H9 (cell line): Measurements from ENCODE around the gene OGFOD3. TPM values are rescaled to one million over a fixed set of nuclear protein-coding genes. Genes with fewer than 3 reads are reported as not detected.

Experiments
- DNase-seq: peaks from one replicate; pipeline ENCODE4 v3.0.0-alpha.2; 2017
- H2AFZ ChIP-seq: one replicate; pipeline ENCODE4 v1.6.1; 2013; ENCODE audit warnings: mild to moderate bottlenecking, low read length, control low read depth, moderate library complexity
- H2AK5ac ChIP-seq: 2 replicates; pipeline ENCODE4 v1.6.1; 2013; ENCODE audit warnings: low read length, control low read depth, mixed read lengths; ENCODE audit not compliant: insufficient read length
- H2BK120ac ChIP-seq: one replicate; pipeline ENCODE4 v1.6.1; 2013; ENCODE audit warnings: low read depth, mild to moderate bottlenecking, low read length, control low read depth, inconsistent platforms; ENCODE audit not compliant: poor library complexity, severe bottlenecking
- H2BK12ac ChIP-seq: 2 replicates; pipeline ENCODE4 v1.6.1; 2013; ENCODE audit warnings: low read length, control low read depth, mixed read lengths, low read depth; ENCODE audit not compliant: insufficient read length
- H2BK15ac ChIP-seq: 2 replicates; pipeline ENCODE4 v1.6.1; 2013; ENCODE audit warnings: low read depth, low read length, control low read depth
- H2BK20ac ChIP-seq: one replicate; pipeline ENCODE4 v1.6.1; 2013; ENCODE audit warnings: low read depth, mild to moderate bottlenecking, low read length, control low read depth, inconsistent platforms; ENCODE audit not compliant: poor library complexity, severe bottlenecking
- H2BK5ac ChIP-seq: 2 replicates; pipeline ENCODE4 v1.6.1; 2013; ENCODE audit warnings: low read length, control low read depth, mixed read lengths; ENCODE audit not compliant: insufficient read length
- H3K14ac ChIP-seq: 2 replicates; pipeline ENCODE4 v1.6.1; 2013; ENCODE audit warnings: low read length, control low read depth; ENCODE audit not compliant: insufficient read depth
- H3K18ac ChIP-seq: 2 replicates; pipeline ENCODE4 v1.6.1; 2013; ENCODE audit warnings: low read depth, mild to moderate bottlenecking, mixed read lengths, low read length, control low read depth; ENCODE audit not compliant: insufficient read length
- H3K23ac ChIP-seq: 2 replicates; pipeline ENCODE4 v1.6.1; 2013; ENCODE audit warnings: low read length, control low read depth, mixed read lengths, low read depth; ENCODE audit not compliant: insufficient read length
- H3K23me2 ChIP-seq: 2 replicates; pipeline ENCODE4 v1.6.1; 2013; ENCODE audit warnings: low read depth, mild to moderate bottlenecking, mixed read lengths, low read length, control low read depth; ENCODE audit not compliant: insufficient read length, poor library complexity, severe bottlenecking
- H3K27ac ChIP-seq: 2 replicates; pipeline ENCODE4 v1.5.1; 2013; ENCODE audit warnings: low read length, control low read depth, mixed read lengths, low read depth; ENCODE audit not compliant: insufficient read length
- H3K27me3 ChIP-seq: 2 replicates; pipeline ENCODE4 v1.6.1; 2013; ENCODE audit warnings: low read length, control low read depth, inconsistent platforms; ENCODE audit not compliant: insufficient read depth
- H3K4ac ChIP-seq: 2 replicates; pipeline ENCODE4 v1.6.1; 2013; ENCODE audit warnings: low read depth, mild to moderate bottlenecking, control low read depth, inconsistent platforms, low read length, moderate library complexity
- H3K4me1 ChIP-seq: 2 replicates; pipeline ENCODE4 v1.6.1; 2013; ENCODE audit warnings: low read length, control low read depth, inconsistent platforms; ENCODE audit not compliant: insufficient read depth
- H3K4me2 ChIP-seq: 2 replicates; pipeline ENCODE4 v1.6.1; 2013; ENCODE audit warnings: low read length, control low read depth, mixed read lengths; ENCODE audit not compliant: insufficient read length, insufficient read depth
- H3K56ac ChIP-seq: 2 replicates; pipeline ENCODE4 v1.6.1; 2013; ENCODE audit warnings: low read depth, mild to moderate bottlenecking, mixed read lengths, low read length, control low read depth; ENCODE audit not compliant: insufficient read length
- H3K79me1 ChIP-seq: 2 replicates; pipeline ENCODE4 v1.6.1; 2013; ENCODE audit warnings: low read depth, mild to moderate bottlenecking, moderate library complexity, low read length, control low read depth, inconsistent platforms; ENCODE audit not compliant: insufficient read depth, poor library complexity, severe bottlenecking
- H3K79me2 ChIP-seq: 2 replicates; pipeline ENCODE4 v1.6.1; 2013; ENCODE audit warnings: low read length, control low read depth, inconsistent platforms; ENCODE audit not compliant: insufficient read depth
- H3K9ac ChIP-seq: 2 replicates; pipeline ENCODE4 v1.6.1; 2013; ENCODE audit warnings: low read length, control low read depth, mixed read lengths; ENCODE audit not compliant: insufficient read length; ENCODE audit errors: extremely low read depth
- H3K9me3 ChIP-seq: one replicate; pipeline ENCODE4 v1.6.1; 2013; ENCODE audit warnings: low read depth, low read length, inconsistent platforms; ENCODE audit not compliant: control insufficient read depth
- H3T11ph ChIP-seq: one replicate; pipeline ENCODE4 v1.6.1; 2013; ENCODE audit warnings: mild to moderate bottlenecking, low read length, control low read depth, inconsistent platforms
- H4K20me1 ChIP-seq: one replicate; pipeline ENCODE4 v1.6.1; 2013; ENCODE audit not compliant: control insufficient read depth, insufficient read length, insufficient read depth
- H4K5ac ChIP-seq: 2 replicates; pipeline ENCODE4 v1.6.1; 2013; ENCODE audit warnings: low read depth, mild to moderate bottlenecking, mixed read lengths, low read length, control low read depth; ENCODE audit not compliant: insufficient read length
- H4K8ac ChIP-seq: replicated peaks from 2 replicates; pipeline ENCODE4 v1.6.1; 2013; ENCODE audit warnings: low read length, control low read depth, mixed read lengths, low read depth; ENCODE audit not compliant: insufficient read length
- H4K91ac ChIP-seq: 2 replicates; pipeline ENCODE4 v1.6.1; 2013; ENCODE audit warnings: low read depth, mild to moderate bottlenecking, moderate library complexity, mixed read lengths, low read length, control low read depth; ENCODE audit not compliant: insufficient read length
- H3K27ac Mint-ChIP-seq, 3 experiments: 2 replicates in 2 of 3; 3 replicates in 1 of 3; pipeline ENCODE4 v1.8.0; 2020 to 2021; ENCODE audit warnings: mixed read lengths in 3 of 3, mild to moderate bottlenecking in 1 of 3, moderate library complexity in 1 of 3
- H3K27me3 Mint-ChIP-seq: 2 replicates; pipeline ENCODE4 v1.8.0; 2021; ENCODE audit warnings: low read depth, mild to moderate bottlenecking, moderate library complexity, mixed read lengths
- H3K36me3 Mint-ChIP-seq, 3 experiments: 2 replicates in 2 of 3; 3 replicates in 1 of 3; pipeline ENCODE4 v1.8.0; 2020 to 2021; ENCODE audit warnings: low read depth in 3 of 3, mixed read lengths in 3 of 3; ENCODE audit not compliant: insufficient read depth in 1 of 3
- H3K4me1 Mint-ChIP-seq, 2 experiments: 2 replicates each; pipeline ENCODE4 v1.8.0; 2020; ENCODE audit warnings: mixed read lengths in 2 of 2
- H3K4me3 Mint-ChIP-seq, 2 experiments: 2 replicates in 1 of 2; 3 replicates in 1 of 2; pipeline ENCODE4 v1.8.0; 2020 to 2021; ENCODE audit warnings: mild to moderate bottlenecking in 2 of 2, mixed read lengths in 2 of 2, moderate library complexity in 1 of 2
- H3K9me3 Mint-ChIP-seq, 2 experiments: 2 replicates in 1 of 2; 3 replicates in 1 of 2; pipeline ENCODE4 v1.8.0; 2020; ENCODE audit warnings: mild to moderate bottlenecking in 2 of 2, mixed read lengths in 2 of 2, moderate library complexity in 1 of 2
- CTCF ChIP-seq: fragments of 200-600 bp; sonication (generic); conservative IDR thresholded peaks from 3 replicates; pipeline ENCODE4 v1.8.0; 2021; ENCODE audit warnings: antibody characterized with exemption, mild to moderate bottlenecking
- WGBS: extraction: QIAGEN DNeasy Blood & Tissue Kit; methylation state at CpG from one replicate; pipeline ENCODE4 v1.1.7; 2013; ENCODE audit warnings: missing lambda C conversion rate, low lambda C conversion rate, mixed read lengths; ENCODE audit not compliant: insufficient read length; ENCODE audit errors: extremely low coverage; 5-methylcytosine and 5-hydroxymethylcytosine counted together
- total RNA-seq: library from RNA; stranded (reverse); gene quantifications from 2 replicates; pipeline ENCODE4 v1.2.1, GENCODE V29; 2021

OGFOD3 gene
- total RNA-seq, 1 experiment from 2014 or later, result 27.8 TPM

GRCh38 chr17:82353484-82353883 lies 64.9 kb downstream of the OGFOD3 start:
- Mint-ChIP-seq H3K27ac (no peak overlapping the region), H3K4me1 (peaks cover 2 to 20% of the 10 kb centered on the region in 2 experiments), H3K4me3 (no peak overlapping the region), H3K27me3 (peaks cover 7% of the 10 kb centered on the region), H3K36me3 (no peaks in the 10 kb centered on the region), H3K9me3 (no peaks in the 10 kb centered on the region)
- WGBS, result no CpG with 5 or more reads among the region's 8 CpGs
- Histone ChIP-seq H3K9me3 (no peaks in the 10 kb centered on the region), H2BK15ac (no peak overlapping the region), H3K4me1 (peaks cover 2% of the 10 kb centered on the region; the same call in 1 of the 2 replicates), H3K23ac (no peak overlapping the region), H3K18ac (no peak overlapping the region), H4K8ac (no peak overlapping the region), H3K4ac (no peak overlapping the region), H3K79me2 (no peaks in the 10 kb centered on the region), H3T11ph (no peak overlapping the region), H3K14ac (no peak overlapping the region), H3K4me2 (no peak overlapping the region), H3K56ac (no peak overlapping the region), H2BK12ac (no peak overlapping the region), H2BK5ac (no peak overlapping the region), H2AK5ac (no peak overlapping the region), H4K5ac (no peak overlapping the region), H2BK20ac (no peak overlapping the region), H2BK120ac (no peak overlapping the region), H3K27ac (no peak overlapping the region), H3K27me3 (no peaks in the 10 kb centered on the region), H3K79me1 (no peaks in the 10 kb centered on the region), H2AFZ (no peak overlapping the region), H4K20me1 (no peaks in the 10 kb centered on the region), H3K23me2 (no peaks in the 10 kb centered on the region), H3K9ac (no peak overlapping the region), H4K91ac (no peak overlapping the region)
- TF ChIP-seq CTCF, result no peak
- DNase-seq, result no peak
